Fibroblast of skin of scalp (primary cell): ENCODE measurements around the gene S100A10.

Source experiments
- DNase-seq: peaks from one replicate; pipeline ENCODE4 v3.0.0-alpha.2; 2013

Gene S100A10

GRCh38 chr1:151934048-151934493 lies 59.6 kb downstream of the S100A10 start:
- DNase-seq: peak; percentile 63
